ENCODE results near the gene CHN2. TPM values are rescaled to one million over a fixed set of nuclear protein-coding genes. Genes with fewer than 3 reads are reported as not detected.
A peak's percentile ranks its signal among the peaks of the same experiment; 100 is the strongest.

The CHN2 gene
- total RNA-seq, 6 experiments from 2014 or later, result not detected

- no peak overlapping the region for H3K4me3 Mint-ChIP-seq
- no peak overlapping the region for H3K27ac Mint-ChIP-seq
- H3K9me3 Mint-ChIP-seq, result peaks cover 5% of the 10 kb centered on the region
- H3K27me3 Mint-ChIP-seq (ENCODE audit: insufficient read depth), result peaks cover 11% of the 10 kb centered on the region; the same call in 1 of the 2 replicates
- TF ChIP-seq, protein P1, sequence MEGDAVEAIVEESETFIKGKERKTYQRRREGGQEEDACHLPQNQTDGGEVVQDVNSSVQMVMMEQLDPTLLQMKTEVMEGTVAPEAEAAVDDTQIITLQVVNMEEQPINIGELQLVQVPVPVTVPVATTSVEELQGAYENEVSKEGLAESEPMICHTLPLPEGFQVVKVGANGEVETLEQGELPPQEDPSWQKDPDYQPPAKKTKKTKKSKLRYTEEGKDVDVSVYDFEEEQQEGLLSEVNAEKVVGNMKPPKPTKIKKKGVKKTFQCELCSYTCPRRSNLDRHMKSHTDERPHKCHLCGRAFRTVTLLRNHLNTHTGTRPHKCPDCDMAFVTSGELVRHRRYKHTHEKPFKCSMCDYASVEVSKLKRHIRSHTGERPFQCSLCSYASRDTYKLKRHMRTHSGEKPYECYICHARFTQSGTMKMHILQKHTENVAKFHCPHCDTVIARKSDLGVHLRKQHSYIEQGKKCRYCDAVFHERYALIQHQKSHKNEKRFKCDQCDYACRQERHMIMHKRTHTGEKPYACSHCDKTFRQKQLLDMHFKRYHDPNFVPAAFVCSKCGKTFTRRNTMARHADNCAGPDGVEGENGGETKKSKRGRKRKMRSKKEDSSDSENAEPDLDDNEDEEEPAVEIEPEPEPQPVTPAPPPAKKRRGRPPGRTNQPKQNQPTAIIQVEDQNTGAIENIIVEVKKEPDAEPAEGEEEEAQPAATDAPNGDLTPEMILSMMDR (IDR thresholded peaks at IDR 0.05), result no peak
- H3K36me3 Mint-ChIP-seq (ENCODE audit: low read depth), result no peaks in the 10 kb centered on the region
- DNase-seq, result no peak
- peaks cover 8% of the 10 kb centered on the region; the same call in 1 of the 2 replicates for H3K4me1 Mint-ChIP-seq (ENCODE audit: low read depth)
These were observed 97.4 kb downstream of the CHN2 start for GRCh38 chr7:29291723-29292618.

DNA sequence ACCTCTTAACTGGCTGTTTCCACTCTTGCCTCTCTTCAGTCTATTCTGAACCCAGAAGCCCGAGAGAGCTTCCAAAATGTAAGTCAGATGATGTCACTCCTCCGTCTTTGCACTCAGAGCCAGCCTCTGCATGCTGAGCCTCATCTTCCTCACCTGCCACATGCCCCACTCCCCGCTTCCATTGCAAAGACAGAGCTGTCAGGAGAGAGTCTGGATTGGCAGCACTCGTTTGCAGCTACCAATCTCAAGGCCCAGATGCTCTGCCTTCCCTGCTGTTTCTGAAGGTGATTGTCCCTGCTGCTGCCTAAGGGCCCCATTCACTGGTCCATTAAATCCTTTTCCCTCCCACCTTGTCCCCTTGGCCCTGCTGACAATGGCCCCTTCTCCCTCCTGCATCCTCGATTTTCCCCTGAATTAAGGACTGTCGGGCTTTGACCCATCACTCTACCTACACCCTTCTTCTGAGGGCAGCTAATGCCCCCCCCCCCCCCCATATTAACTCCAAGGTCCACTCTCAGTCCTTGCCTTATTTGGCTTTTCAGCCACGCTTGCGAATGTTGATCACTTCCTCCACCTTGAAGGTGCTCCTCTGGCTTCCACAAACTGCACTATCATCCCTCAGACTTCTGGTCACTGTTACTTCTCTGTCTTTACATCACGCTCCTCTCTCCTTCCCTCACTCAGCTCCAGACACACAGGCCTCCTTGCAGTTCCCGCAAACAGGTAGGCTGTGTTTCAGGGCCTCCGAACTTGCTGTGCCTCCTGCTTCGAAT is 98.5 kb downstream of the CHN2 start:
- DNase-seq, result no peak
- H3K4me1 Mint-ChIP-seq (ENCODE audit: low read depth), result no peaks in the 10 kb centered on the region
- peaks cover 11% of the 10 kb centered on the region; the same call in 1 of the 2 replicates for H3K27me3 Mint-ChIP-seq (ENCODE audit: insufficient read depth)
- H3K9me3 Mint-ChIP-seq, result peaks cover 5% of the 10 kb centered on the region
- H3K4me3 Mint-ChIP-seq, result no peak overlapping the region
- no peak overlapping the region for H3K27ac Mint-ChIP-seq
- TF ChIP-seq, protein P1 (IDR thresholded peaks at IDR 0.05), result no peak
- no peaks in the 10 kb centered on the region for H3K36me3 Mint-ChIP-seq (ENCODE audit: low read depth)

DNA sequence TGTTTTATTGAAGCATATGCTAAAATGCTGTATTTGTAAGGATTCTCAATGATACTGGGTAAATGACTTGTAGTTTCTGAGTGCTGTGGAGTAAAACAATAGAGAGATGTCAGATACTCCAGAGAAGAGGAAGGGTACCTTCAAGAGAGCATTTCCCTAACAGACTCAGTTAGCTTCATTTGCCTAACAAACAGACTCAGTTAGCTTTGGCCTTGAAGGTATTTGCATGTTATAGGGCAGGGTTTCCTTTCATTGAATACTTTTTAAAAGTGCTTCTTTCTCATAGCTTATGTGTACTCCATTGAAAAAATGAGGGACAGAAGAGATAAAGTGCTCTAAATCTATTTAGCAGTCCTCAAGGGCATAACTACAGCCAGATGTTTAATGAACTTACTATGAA is 101.8 kb downstream of the CHN2 start:
- Mint-ChIP-seq H3K4me1 (ENCODE audit: low read depth) (no peaks in the 10 kb centered on the region; the same call in 1 of the 2 replicates), H3K27ac (no peak overlapping the region), H3K27me3 (ENCODE audit: insufficient read depth) (peaks cover 7% of the 10 kb centered on the region; the same call in 1 of the 2 replicates), H3K4me3 (no peak overlapping the region), H3K9me3 (peaks cover 5% of the 10 kb centered on the region), H3K36me3 (ENCODE audit: low read depth) (no peaks in the 10 kb centered on the region)
- TF ChIP-seq, protein P1 (IDR thresholded peaks at IDR 0.05), result no peak
- DNase-seq, result no peak

GRCh38 chr7:29297194-29297890 is 102.8 kb downstream of the CHN2 start:
- Mint-ChIP-seq H3K9me3 (peaks cover 5% of the 10 kb centered on the region), H3K4me1 (ENCODE audit: low read depth) (no peaks in the 10 kb centered on the region; the same call in 1 of the 2 replicates), H3K4me3 (peak overlapping the region; percentile 62; the same call in 1 of the 2 replicates), H3K27ac (no peak overlapping the region), H3K36me3 (ENCODE audit: low read depth) (no peaks in the 10 kb centered on the region), H3K27me3 (ENCODE audit: insufficient read depth) (peaks cover 7% of the 10 kb centered on the region; the same call in 1 of the 2 replicates)
- TF ChIP-seq, protein P1 (IDR thresholded peaks at IDR 0.05), result peak; percentile 33; the same call in 1 of the 2 replicates
- DNase-seq, result no peak

- peaks cover 9% of the 10 kb centered on the region; the same call in 1 of the 2 replicates for H3K27me3 Mint-ChIP-seq (ENCODE audit: insufficient read depth)
- H3K4me3 Mint-ChIP-seq, result no peak overlapping the region
- H3K4me1 Mint-ChIP-seq (ENCODE audit: low read depth), result no peaks in the 10 kb centered on the region; the same call in 1 of the 2 replicates
- H3K27ac Mint-ChIP-seq, result no peak overlapping the region
- peaks cover 5% of the 10 kb centered on the region for H3K9me3 Mint-ChIP-seq
- no peaks in the 10 kb centered on the region for H3K36me3 Mint-ChIP-seq (ENCODE audit: low read depth)
- no peak for DNase-seq
- TF ChIP-seq, protein P1 (IDR thresholded peaks at IDR 0.05), result no peak
These were observed 104.5 kb downstream of the CHN2 start for GRCh38 chr7:29299086-29299485.

Measured in HFFc6 (cell line).